Vagina (tissue), 2 donors: ENCODE data around the gene KCNG3.

Source experiments
- CTCF ChIP-seq, 3 experiments: fragments of 450-650 bp in 2 of 3; fragments of 200-600 bp in 1 of 3; sonication (generic) in 1 of 3; IDR thresholded peaks; one replicate each; pipeline ENCODE4 v1.5.1; 2017 to 2019; ENCODE audit warnings: antibody characterized with exemption in 3 of 3, mild to moderate bottlenecking in 2 of 3, moderate library complexity in 2 of 3
- POLR2A ChIP-seq, 2 donors: fragments of 450-650 bp; IDR thresholded peaks; one replicate each; pipeline ENCODE4 v1.6.1; 2017; ENCODE audit warnings: antibody characterized with exemption in 2 of 2, mild to moderate bottlenecking in 2 of 2, moderate library complexity in 2 of 2
- POLR2AphosphoS5 ChIP-seq, 2 donors: sonication (generic); formaldehyde crosslinking; IDR thresholded peaks; one replicate each; pipeline ENCODE4 v1.9.0; 2017; ENCODE audit warnings: antibody characterized with exemption in 2 of 2, mild to moderate bottlenecking in 2 of 2, low read depth in 1 of 2; ENCODE audit not compliant: insufficient read depth in 1 of 2

DNA sequence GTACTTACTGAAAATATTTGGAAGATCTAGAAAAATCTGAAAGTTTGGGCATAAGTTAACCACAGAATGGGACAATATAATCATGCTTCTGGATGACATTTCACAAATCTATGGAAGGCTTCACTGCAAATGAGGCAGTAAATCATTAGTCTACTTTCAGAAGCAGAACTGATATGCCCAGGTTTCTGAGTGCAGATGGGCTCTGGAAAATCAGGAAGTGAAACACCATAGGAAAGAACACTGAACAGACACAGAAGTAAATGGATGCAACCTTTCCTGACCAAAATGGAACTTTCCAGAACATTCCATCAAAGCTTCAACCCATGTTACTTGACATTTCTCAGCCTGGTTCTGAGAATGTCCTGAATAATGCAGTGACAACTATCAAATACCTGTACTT lies 55.1 kb downstream of the KCNG3 start:
- no peak for TF ChIP-seq CTCF (IDR thresholded peaks at IDR 0.05)
- no peak for TF ChIP-seq POLR2A (IDR thresholded peaks at IDR 0.05)
- TF ChIP-seq POLR2AphosphoS5 (IDR thresholded peaks at IDR 0.05; ENCODE audit: insufficient read depth in 1 of 2, low read depth in 1 of 2), result no peak
